Immature natural killer cell (primary cell): ENCODE data around the gene S100A3. TPM values are rescaled to one million over a fixed set of nuclear protein-coding genes. Genes with fewer than 3 reads are reported as not detected.
A peak's percentile ranks its signal among the peaks of the same experiment; 100 is the strongest.

Source experiments
- DNase-seq, 3 donors: peaks; one replicate each; pipeline ENCODE4 v3.0.0; 2022; ENCODE audit warnings: mixed read lengths in 1 of 3
- H3K27ac Mint-ChIP-seq, 6 donors: one replicate each; pipeline ENCODE4 v1.8.0; 2020; ENCODE audit warnings: mixed read lengths in 6 of 6, mild to moderate bottlenecking in 5 of 6, inconsistent platforms in 4 of 6, moderate library complexity in 3 of 6
- H3K27me3 Mint-ChIP-seq, 3 donors: one replicate each; pipeline ENCODE4 v1.8.0; 2020 to 2021; ENCODE audit warnings: low read depth in 3 of 3, mild to moderate bottlenecking in 3 of 3, mixed read lengths in 3 of 3, moderate library complexity in 3 of 3, inconsistent platforms in 1 of 3
- H3K36me3 Mint-ChIP-seq, 3 donors: one replicate each; pipeline ENCODE4 v1.8.0; 2020; ENCODE audit warnings: mixed read lengths in 3 of 3, inconsistent platforms in 2 of 3, mild to moderate bottlenecking in 2 of 3
- H3K4me1 Mint-ChIP-seq, 2 donors: one replicate each; pipeline ENCODE4 v1.8.0; 2020; ENCODE audit warnings: inconsistent platforms in 2 of 2, mild to moderate bottlenecking in 2 of 2, mixed read lengths in 2 of 2, moderate library complexity in 1 of 2
- H3K4me3 Mint-ChIP-seq, 5 donors: one replicate each; pipeline ENCODE4 v1.8.0; 2020; ENCODE audit warnings: mild to moderate bottlenecking in 5 of 5, mixed read lengths in 5 of 5, inconsistent platforms in 3 of 5, moderate library complexity in 3 of 5
- H3K9me3 Mint-ChIP-seq, 6 donors: one replicate each; pipeline ENCODE4 v1.8.0; 2020; ENCODE audit warnings: mild to moderate bottlenecking in 6 of 6, mixed read lengths in 6 of 6, inconsistent platforms in 4 of 6, moderate library complexity in 3 of 6
- polyA plus RNA-seq, 3 donors: library from polyadenylated mRNA; unstranded; fragments of 300-500 nt; fragmentation: Illumina TruSeq; gene quantifications; one replicate each; pipeline ENCODE4 v1.2.3, GENCODE V29; 2021

S100A3 gene
- polyA plus RNA-seq, 3 donors from 2014 or later, result not detected

GRCh38 chr1:153540394-153541361 lies 8.4 kb downstream of the S100A3 start, which contains the start of gene S100A5:
S100A5 (minus strand) TSS chr1:153540934; CDS start chr1:153540191, 743 bp downstream.
- Mint-ChIP-seq H3K36me3 (peaks cover 4 to 28% (median 9%) of the 10 kb centered on the region in 3 donors), H3K4me1 (peaks cover 74 to 80% of the 10 kb centered on the region in 2 donors), H3K4me3 (peak within 1 kb of the TSS; percentile 50 to 80 (median 68)), H3K9me3 (no peaks in the 10 kb centered on the region), H3K27ac (peak within 1 kb of the TSS; percentile 82 to 98 (median 90)), H3K27me3 (peaks cover 9 to 15% (median 10%) of the 10 kb centered on the region in 3 donors)
- peak; percentile 47 to 53 (median 52) for DNase-seq

GRCh38 chr1:153539395-153540093 lies 9.5 kb downstream of the S100A3 start:
- Mint-ChIP-seq H3K27me3 (peaks cover 10 to 12% (median 12%) of the 10 kb centered on the region in 3 donors), H3K9me3 (no peaks in the 10 kb centered on the region), H3K27ac (peak overlapping the region; percentile 82 to 98 (median 90)), H3K4me3 (peak overlapping the region in 4 of 5 donors; percentile 8 to 68 (median 26)), H3K36me3 (peaks cover 7 to 22% (median 9%) of the 10 kb centered on the region in 3 donors), H3K4me1 (peaks cover 73 to 78% of the 10 kb centered on the region in 2 donors)
- DNase-seq, result no peak

- Mint-ChIP-seq H3K27me3 (peaks cover 10 to 16% (median 12%) of the 10 kb centered on the region in 3 donors), H3K27ac (peak overlapping the region; percentile 65 to 98 (median 96)), H3K9me3 (no peaks in the 10 kb centered on the region), H3K36me3 (peaks cover 2 to 15% (median 10%) of the 10 kb centered on the region in 3 donors), H3K4me3 (peak overlapping the region in 1 of 5 donors; percentile 25), H3K4me1 (peaks cover 73 to 78% of the 10 kb centered on the region in 2 donors)
- no peak for DNase-seq
These were observed 10.7 kb downstream of the S100A3 start for GRCh38 chr1:153538315-153538821.

GRCh38 chr1:153537376-153537730 lies 11.7 kb downstream of the S100A3 start:
- DNase-seq, result no peak
- H3K4me1 Mint-ChIP-seq, result peaks cover 74 to 78% of the 10 kb centered on the region in 2 donors
- H3K9me3 Mint-ChIP-seq, result no peaks in the 10 kb centered on the region
- H3K4me3 Mint-ChIP-seq, result peak overlapping the region in 1 of 5 donors; percentile 11
- peaks cover 12 to 21% (median 12%) of the 10 kb centered on the region in 3 donors for H3K27me3 Mint-ChIP-seq
- H3K36me3 Mint-ChIP-seq, result peaks cover 0 to 8% (median 8%) of the 10 kb centered on the region in 3 donors
- H3K27ac Mint-ChIP-seq, result peak overlapping the region; percentile 87 to 98 (median 96)

GRCh38 chr1:153536671-153537375 lies 12.2 kb downstream of the S100A3 start:
- Mint-ChIP-seq H3K4me1 (peaks cover 76 to 79% of the 10 kb centered on the region in 2 donors), H3K27me3 (peaks cover 12 to 21% (median 12%) of the 10 kb centered on the region in 3 donors), H3K9me3 (no peaks in the 10 kb centered on the region), H3K27ac (peak overlapping the region; percentile 87 to 98 (median 96)), H3K4me3 (peak overlapping the region; percentile 83 to 96 (median 90)), H3K36me3 (peaks cover 0 to 8% (median 8%) of the 10 kb centered on the region in 3 donors)
- no peak for DNase-seq

- DNase-seq, result peak; percentile 96 to 97 (median 97)
- Mint-ChIP-seq H3K4me1 (peaks cover 76 to 79% of the 10 kb centered on the region in 2 donors), H3K36me3 (peaks cover 0 to 8% (median 8%) of the 10 kb centered on the region in 3 donors), H3K9me3 (no peaks in the 10 kb centered on the region), H3K4me3 (peak overlapping the region; percentile 83 to 96 (median 90)), H3K27me3 (peaks cover 11 to 21% (median 12%) of the 10 kb centered on the region in 3 donors), H3K27ac (peak overlapping the region; percentile 87 to 99 (median 98))
These were observed 12.9 kb downstream of the S100A3 start for GRCh38 chr1:153536012-153536670.

- Mint-ChIP-seq H3K4me1 (peaks cover 75 to 77% of the 10 kb centered on the region in 2 donors), H3K9me3 (no peaks in the 10 kb centered on the region), H3K4me3 (peak within 1 kb of the TSS; percentile 83 to 97 (median 90)), H3K36me3 (peaks cover 0 to 8% (median 8%) of the 10 kb centered on the region in 3 donors), H3K27ac (peak within 1 kb of the TSS; percentile 96 to 99 (median 98)), H3K27me3 (peaks cover 12 to 21% (median 13%) of the 10 kb centered on the region in 3 donors)
- peak; percentile 29 to 53 (median 32) for DNase-seq
These were observed 13.6 kb downstream of the S100A3 start, which contains the start of gene S100A6 for GRCh38 chr1:153535242-153536011. S100A6 (minus strand) TSS chr1:153535991; CDS start chr1:153535339, 652 bp downstream.

- Mint-ChIP-seq H3K27ac (peak overlapping the region; percentile 96 to 99 (median 98)), H3K36me3 (peaks cover 0 to 8% (median 8%) of the 10 kb centered on the region in 3 donors), H3K27me3 (peaks cover 13 to 21% (median 14%) of the 10 kb centered on the region in 3 donors), H3K4me1 (peaks cover 69 to 72% of the 10 kb centered on the region in 2 donors), H3K9me3 (no peaks in the 10 kb centered on the region), H3K4me3 (peak overlapping the region; percentile 83 to 97 (median 90))
- no peak for DNase-seq
These were observed 14.2 kb downstream of the S100A3 start for GRCh38 chr1:153534925-153535241.

- H3K4me1 Mint-ChIP-seq, result peaks cover 64 to 67% of the 10 kb centered on the region in 2 donors
- peak in 1 of 3 donors; percentile 24 for DNase-seq
- H3K27me3 Mint-ChIP-seq, result peaks cover 13 to 21% (median 14%) of the 10 kb centered on the region in 3 donors
- no peaks in the 10 kb centered on the region for H3K9me3 Mint-ChIP-seq
- H3K36me3 Mint-ChIP-seq, result peaks cover 0 to 8% (median 8%) of the 10 kb centered on the region in 3 donors
- H3K27ac Mint-ChIP-seq, result peak overlapping the region; percentile 96 to 99 (median 98)
- peak overlapping the region; percentile 83 to 97 (median 90) for H3K4me3 Mint-ChIP-seq
These were observed 14.7 kb downstream of the S100A3 start for GRCh38 chr1:153534226-153534924.

- Mint-ChIP-seq H3K4me1 (peaks cover 62 to 66% of the 10 kb centered on the region in 2 donors), H3K9me3 (no peaks in the 10 kb centered on the region), H3K36me3 (peaks cover 0 to 8% (median 8%) of the 10 kb centered on the region in 3 donors), H3K27ac (peak overlapping the region; percentile 96 to 99 (median 98)), H3K27me3 (peaks cover 14 to 21% (median 14%) of the 10 kb centered on the region in 3 donors), H3K4me3 (peak overlapping the region; percentile 83 to 97 (median 90))
- no peak for DNase-seq
These were observed 15.3 kb downstream of the S100A3 start for GRCh38 chr1:153533689-153534201.
